Activated CD4-positive, alpha-beta T cell treated with anti-CD3 and anti-CD28 coated beads for 36 hours (primary cell): ENCODE data around the gene PDLIM5. TPM values are rescaled to one million over a fixed set of nuclear protein-coding genes. Genes with fewer than 3 reads are reported as not detected.

Experiments
- ATAC-seq: fragments of 200-7000 bp; cut with Tn5 transposase; one replicate; pipeline ENCODE4 v1.10.0; 2021; ENCODE audit warnings: mild to moderate bottlenecking, moderate library complexity
- CTCF ChIA-PET: fragments of 350-600 bp; sonication (Branson Sonifier 250); formaldehyde crosslinking; loops from one replicate; lab custom pipeline; 2021; ENCODE audit warnings: antibody characterized with exemption; lab: Charles Lee
- POLR2A ChIA-PET: fragments of 350-600 bp; sonication (Branson Sonifier 250); formaldehyde crosslinking; loops from one replicate; lab custom pipeline; 2021; ENCODE audit warnings: antibody characterized with exemption, inconsistent platforms; lab: Charles Lee
- DNase-seq: peaks from one replicate; pipeline ENCODE4 v3.0.0-alpha.2; 2020
- H3K27ac Mint-ChIP-seq: one replicate; pipeline ENCODE4 v1.8.0; 2021; ENCODE audit warnings: mixed read lengths
- H3K27me3 Mint-ChIP-seq: one replicate; pipeline ENCODE4 v1.8.0; 2021; ENCODE audit warnings: mixed read lengths
- H3K36me3 Mint-ChIP-seq: one replicate; pipeline ENCODE4 v1.8.0; 2021; ENCODE audit warnings: low read depth, mixed read lengths
- H3K4me1 Mint-ChIP-seq: one replicate; pipeline ENCODE4 v1.8.0; 2021; ENCODE audit warnings: mixed read lengths
- H3K4me3 Mint-ChIP-seq: one replicate; pipeline ENCODE4 v1.8.0; 2021; ENCODE audit warnings: mild to moderate bottlenecking, moderate library complexity, mixed read lengths
- H3K9me3 Mint-ChIP-seq: one replicate; pipeline ENCODE4 v1.8.0; 2021; ENCODE audit warnings: low read depth, mixed read lengths
- intact Hi-C, 2 experiments: fragments of 100-400 bp; cut with DNase I in 1 of 2; cut with micrococcal nuclease in 1 of 2; formaldehyde crosslinking; loops; one replicate each; pipeline versions ENCODE4 v1.14.2 to v1.15.1; 2022 to 2024; cut with DNase I, micrococcal nuclease
- total RNA-seq, 2 experiments: library from RNA; stranded (reverse); gene quantifications; one replicate each; pipeline ENCODE4 v1.2.3, GENCODE V29; 2021

The PDLIM5 gene
- total RNA-seq, 2 experiments from 2014 or later, result 25.9 to 34.3 TPM

DNA sequence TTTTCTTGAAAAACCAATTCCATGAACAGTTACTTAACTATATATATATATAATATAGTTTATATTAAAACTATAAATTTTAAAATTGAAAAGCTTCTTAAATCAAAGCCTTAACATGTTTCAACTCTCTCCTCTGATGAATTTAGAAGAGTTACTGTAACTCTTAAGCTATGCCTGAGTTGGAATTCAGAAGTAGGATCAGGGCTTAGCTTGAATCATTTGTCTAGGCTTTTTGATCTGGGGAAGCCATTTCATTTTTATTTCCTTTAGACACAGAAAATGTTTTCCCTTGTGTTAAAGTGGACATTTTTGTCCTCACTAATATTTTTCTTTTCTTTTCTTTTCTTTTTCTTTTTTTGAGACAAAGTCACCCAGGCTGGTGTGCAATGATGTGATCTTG is 40.4 kb upstream of the PDLIM5 start:
- Mint-ChIP-seq H3K27ac (no peak overlapping the region), H3K27me3 (peaks cover 6% of the 10 kb centered on the region), H3K4me1 (no peaks in the 10 kb centered on the region), H3K4me3 (no peak overlapping the region), H3K9me3 (no peaks in the 10 kb centered on the region), H3K36me3 (no peaks in the 10 kb centered on the region)
- ATAC-seq, result no peak
- ChIA-PET POLR2A (no interaction called here), CTCF (no interaction called here)
- intact Hi-C loops, result no loop called here
- no peak for DNase-seq

DNA sequence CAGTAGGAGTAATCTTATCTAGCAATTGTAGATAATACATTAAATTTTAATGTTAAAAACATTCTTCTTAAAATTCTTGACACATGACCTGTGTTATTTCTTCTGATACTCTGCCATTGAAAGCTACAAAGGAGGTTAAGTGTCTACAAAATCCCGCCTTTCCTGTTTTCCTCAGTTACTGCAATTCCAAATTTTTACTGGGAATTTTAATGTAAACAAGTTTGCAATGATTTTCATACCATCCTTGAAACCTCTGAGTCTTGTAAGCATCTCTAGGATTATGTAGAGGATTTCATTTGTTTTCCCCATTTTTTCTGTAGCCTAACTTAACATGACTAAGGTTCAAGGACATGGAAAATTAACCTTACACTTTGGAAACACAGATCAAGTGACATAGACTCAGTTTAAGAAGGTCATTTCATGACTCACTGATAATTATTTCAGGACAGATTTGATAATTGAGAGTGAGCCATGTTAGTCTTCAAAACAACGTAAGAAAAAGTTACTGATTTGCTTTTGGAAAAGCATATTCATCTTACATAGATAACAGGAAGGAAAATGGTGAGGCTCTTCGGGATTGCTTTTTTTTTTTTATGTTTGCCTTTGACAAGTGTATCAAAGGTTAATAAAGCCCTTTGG is 39.6 kb upstream of the PDLIM5 start:
- Mint-ChIP-seq H3K4me1 (no peaks in the 10 kb centered on the region), H3K27me3 (peaks cover 7% of the 10 kb centered on the region), H3K36me3 (no peaks in the 10 kb centered on the region), H3K9me3 (no peaks in the 10 kb centered on the region), H3K4me3 (no peak overlapping the region), H3K27ac (no peak overlapping the region)
- ATAC-seq, result no peak
- no peak for DNase-seq
- intact Hi-C loops, result no loop called here
- ChIA-PET CTCF (interaction anchor here (1.4 kb wide), 1 partner anchor 183 kb away, joined by 4 read pairs; no protein-coding TSS in a partner anchor), POLR2A (no interaction called here)

DNA sequence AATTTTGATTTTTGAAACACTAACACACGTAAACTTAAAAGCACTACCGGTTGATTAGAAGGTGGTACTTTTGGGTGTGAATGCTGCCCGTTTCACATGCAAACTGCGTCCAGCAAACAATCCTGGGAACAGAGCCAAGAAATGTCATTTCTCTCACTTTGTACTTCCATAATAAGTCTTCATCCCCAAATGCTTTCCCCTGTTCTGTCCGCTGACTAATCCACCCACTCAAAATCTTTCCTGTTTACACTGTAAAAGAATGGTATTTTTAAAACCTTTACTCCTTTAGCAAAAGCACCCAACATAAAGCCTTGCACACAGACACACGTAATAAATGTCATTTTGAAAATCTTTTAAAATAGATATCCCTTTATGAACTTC is 39.1 kb upstream of the PDLIM5 start:
- H3K27ac Mint-ChIP-seq, result no peak overlapping the region
- DNase-seq (no peak), ATAC-seq (no peak)
- ChIA-PET POLR2A (no interaction called here), CTCF (interaction anchor here (1.4 kb wide), 1 partner anchor 183 kb away, joined by 4 read pairs; no protein-coding TSS in a partner anchor)
- H3K4me3 Mint-ChIP-seq, result no peak overlapping the region
- intact Hi-C loops, result no loop called here
- H3K9me3 Mint-ChIP-seq, result no peaks in the 10 kb centered on the region
- no peaks in the 10 kb centered on the region for H3K4me1 Mint-ChIP-seq
- H3K36me3 Mint-ChIP-seq, result no peaks in the 10 kb centered on the region
- H3K27me3 Mint-ChIP-seq, result peaks cover 11% of the 10 kb centered on the region

DNA sequence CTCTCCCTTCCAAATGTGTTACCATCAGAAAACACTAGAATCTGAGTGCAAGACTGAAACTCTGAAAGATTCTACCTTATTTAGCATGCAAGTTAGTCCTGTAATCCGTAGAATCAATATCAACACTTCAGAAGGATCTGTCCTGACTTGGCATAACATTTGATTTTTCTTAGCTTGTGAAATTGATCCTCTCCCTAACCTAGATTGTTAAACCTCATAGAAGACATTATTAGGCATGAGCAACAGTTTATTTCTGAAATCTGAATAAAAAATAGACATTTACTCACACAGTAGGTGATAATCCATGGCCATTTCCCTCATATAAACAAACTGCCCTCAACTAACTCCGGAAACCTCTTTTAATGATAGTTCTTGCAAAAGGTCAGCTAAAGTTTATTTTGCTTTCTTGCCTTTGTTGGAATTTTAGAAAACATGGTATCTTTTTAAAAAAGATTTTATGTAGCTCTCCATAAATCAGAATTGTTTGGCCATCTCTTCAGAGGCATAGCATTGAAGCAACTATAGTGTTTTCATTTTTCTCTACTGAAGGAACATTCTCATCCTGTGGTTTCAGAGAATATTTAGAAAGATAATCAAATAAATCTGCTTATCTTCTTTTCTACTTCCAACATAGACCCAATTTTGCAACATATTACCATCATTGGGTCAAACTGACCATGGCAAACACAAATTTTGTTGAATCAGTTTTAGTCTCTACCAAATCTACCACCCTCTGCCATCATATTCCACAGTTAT is 38.5 kb upstream of the PDLIM5 start:
- no peaks in the 10 kb centered on the region for H3K4me1 Mint-ChIP-seq
- ATAC-seq, result no peak
- CTCF ChIA-PET, result interaction anchor here (1.0 to 1.4 kb wide), 2 partner anchors 174 to 182 kb away, joined by 3 to 4 read pairs; no protein-coding TSS in a partner anchor
- H3K27me3 Mint-ChIP-seq, result peaks cover 11% of the 10 kb centered on the region
- H3K27ac Mint-ChIP-seq, result no peak overlapping the region
- POLR2A ChIA-PET, result no interaction called here
- no peaks in the 10 kb centered on the region for H3K36me3 Mint-ChIP-seq
- intact Hi-C loops, result no loop called here
- H3K4me3 Mint-ChIP-seq, result no peak overlapping the region
- H3K9me3 Mint-ChIP-seq, result no peaks in the 10 kb centered on the region
- DNase-seq, result no peak

DNA sequence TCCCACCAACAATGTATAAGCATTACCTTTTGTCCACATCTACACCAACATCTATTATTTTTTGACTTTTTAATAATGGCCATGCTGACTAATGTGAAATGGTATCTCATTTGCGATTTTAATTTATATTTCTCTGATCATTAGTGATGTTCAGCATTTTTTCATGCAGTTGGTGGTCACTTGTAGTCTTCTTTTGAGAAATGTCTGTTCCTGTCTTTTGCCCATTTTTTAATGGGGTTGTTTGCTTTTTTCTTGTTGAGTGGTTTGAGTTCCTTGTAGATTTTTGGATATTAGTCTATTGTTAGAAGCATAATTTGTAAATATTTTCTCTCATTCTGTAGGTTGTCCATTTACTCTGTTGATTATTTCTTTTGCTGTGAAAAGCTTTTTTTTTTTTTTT is 36.8 kb upstream of the PDLIM5 start:
- ChIA-PET CTCF (interaction anchor here (0.7 to 1.2 kb wide), 3 partner anchors 8 to 40 kb away, joined by 3 to 4 read pairs (median 4); no protein-coding TSS in a partner anchor), POLR2A (no interaction called here)
- Mint-ChIP-seq H3K4me1 (no peaks in the 10 kb centered on the region), H3K36me3 (no peaks in the 10 kb centered on the region), H3K4me3 (no peak overlapping the region), H3K27me3 (peaks cover 11% of the 10 kb centered on the region), H3K27ac (no peak overlapping the region), H3K9me3 (no peaks in the 10 kb centered on the region)
- DNase-seq (no peak), ATAC-seq (no peak)
- intact Hi-C loops, result no loop called here

DNA sequence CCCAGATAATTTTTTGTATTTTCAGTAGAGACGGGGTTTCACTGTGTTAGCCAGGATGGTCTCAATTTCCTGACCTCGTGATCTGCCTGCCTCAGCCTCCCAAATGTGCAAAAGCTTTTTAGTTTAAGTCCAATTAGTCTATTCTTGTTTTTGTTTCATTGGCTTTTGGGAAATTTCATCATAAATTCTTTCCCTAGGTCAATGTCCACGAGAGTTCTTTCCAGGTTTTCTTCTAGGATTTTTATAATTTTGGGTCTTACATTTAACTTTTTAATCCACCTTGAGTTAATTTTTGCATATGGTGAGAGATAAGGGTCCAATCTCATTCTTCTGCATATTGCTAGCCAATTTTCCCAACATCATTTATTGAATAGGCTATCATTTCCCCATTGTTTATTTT is 36.3 kb upstream of the PDLIM5 start:
- no peaks in the 10 kb centered on the region for H3K4me1 Mint-ChIP-seq
- DNase-seq, result no peak
- H3K9me3 Mint-ChIP-seq, result no peaks in the 10 kb centered on the region
- ATAC-seq, result no peak
- H3K4me3 Mint-ChIP-seq, result no peak overlapping the region
- H3K36me3 Mint-ChIP-seq, result no peaks in the 10 kb centered on the region
- H3K27ac Mint-ChIP-seq, result no peak overlapping the region
- ChIA-PET POLR2A (no interaction called here), CTCF (interaction anchor here (1.2 kb wide), 1 partner anchor 8 kb away, joined by 4 read pairs; no protein-coding TSS in a partner anchor)
- intact Hi-C loops, result no loop called here
- H3K27me3 Mint-ChIP-seq, result peaks cover 11% of the 10 kb centered on the region

DNA sequence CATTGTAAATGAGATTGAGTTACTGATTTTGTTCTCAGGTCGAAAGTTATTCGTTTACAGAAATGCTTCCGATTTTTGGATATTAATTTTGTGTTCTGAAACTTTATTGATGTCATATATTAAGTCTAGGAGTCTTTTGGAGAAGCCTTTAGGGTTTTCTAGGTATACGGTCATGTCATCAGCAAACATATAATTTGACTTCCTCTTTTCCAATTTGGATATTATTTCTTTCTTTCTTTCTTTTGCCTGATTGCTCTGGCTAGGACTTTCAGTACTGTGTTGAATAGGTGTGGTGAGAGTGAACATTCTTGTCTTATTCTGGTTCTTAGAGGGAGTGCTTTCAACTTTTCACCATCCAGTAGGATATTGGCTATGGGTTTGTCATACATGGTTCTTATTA is 35.4 kb upstream of the PDLIM5 start:
- Mint-ChIP-seq H3K4me1 (no peaks in the 10 kb centered on the region), H3K4me3 (no peak overlapping the region), H3K27ac (no peak overlapping the region), H3K36me3 (no peaks in the 10 kb centered on the region), H3K9me3 (no peaks in the 10 kb centered on the region), H3K27me3 (peaks cover 11% of the 10 kb centered on the region)
- CTCF ChIA-PET, result no interaction called here
- POLR2A ChIA-PET, result no interaction called here
- DNase-seq (no peak), ATAC-seq (no peak)
- intact Hi-C loops, result no loop called here

DNA sequence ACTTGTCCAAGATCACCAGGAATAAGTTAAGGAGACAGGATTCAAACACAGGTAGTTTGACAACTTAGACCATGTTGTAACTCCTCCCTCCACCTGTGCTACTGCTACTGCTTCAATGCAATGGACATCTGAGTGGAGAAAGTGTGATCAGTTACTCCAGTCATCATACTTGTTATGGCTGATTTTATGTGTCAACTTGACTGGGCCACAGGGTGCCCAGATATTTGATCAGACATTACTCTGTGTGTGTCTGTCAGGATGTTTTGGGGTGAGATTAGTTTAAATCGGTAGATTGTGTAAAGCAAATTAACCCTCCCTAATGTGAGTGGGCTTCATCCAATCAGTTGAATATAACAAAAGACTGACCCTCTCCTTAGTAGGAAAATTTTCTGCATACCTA is 34.8 kb upstream of the PDLIM5 start:
- H3K4me3 Mint-ChIP-seq, result no peak overlapping the region
- intact Hi-C loops, result no loop called here
- peaks cover 11% of the 10 kb centered on the region for H3K27me3 Mint-ChIP-seq
- H3K4me1 Mint-ChIP-seq, result no peaks in the 10 kb centered on the region
- DNase-seq (no peak), ATAC-seq (no peak)
- H3K36me3 Mint-ChIP-seq, result no peaks in the 10 kb centered on the region
- no peaks in the 10 kb centered on the region for H3K9me3 Mint-ChIP-seq
- H3K27ac Mint-ChIP-seq, result no peak overlapping the region
- CTCF ChIA-PET, result no interaction called here
- POLR2A ChIA-PET, result no interaction called here

DNA sequence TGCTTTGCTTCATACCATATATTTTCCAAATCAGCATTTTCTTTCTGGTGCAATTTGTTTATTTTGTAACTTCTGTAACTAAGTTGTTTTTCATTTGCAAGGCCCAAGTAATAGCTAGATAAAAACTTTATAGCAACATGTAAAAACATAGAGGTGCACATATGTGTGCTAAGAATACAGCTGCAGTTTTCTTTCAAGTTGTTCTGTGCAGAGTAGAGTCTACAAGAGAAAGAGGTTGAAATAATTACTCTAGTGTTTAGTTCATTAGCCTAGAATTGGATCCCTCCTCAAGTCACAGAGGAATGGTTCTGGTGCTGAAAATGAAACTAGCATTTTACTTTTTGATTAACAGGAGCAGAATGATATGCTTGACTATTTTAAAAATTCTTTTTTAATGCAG is 32.2 kb upstream of the PDLIM5 start:
- ATAC-seq, result no peak
- peaks cover 19% of the 10 kb centered on the region for H3K27me3 Mint-ChIP-seq
- H3K4me3 Mint-ChIP-seq, result no peak overlapping the region
- no peak for DNase-seq
- no peaks in the 10 kb centered on the region for H3K4me1 Mint-ChIP-seq
- peaks cover 5% of the 10 kb centered on the region for H3K9me3 Mint-ChIP-seq
- intact Hi-C loops, result no loop called here
- ChIA-PET POLR2A (no interaction called here), CTCF (no interaction called here)
- no peaks in the 10 kb centered on the region for H3K36me3 Mint-ChIP-seq
- no peak overlapping the region for H3K27ac Mint-ChIP-seq

DNA sequence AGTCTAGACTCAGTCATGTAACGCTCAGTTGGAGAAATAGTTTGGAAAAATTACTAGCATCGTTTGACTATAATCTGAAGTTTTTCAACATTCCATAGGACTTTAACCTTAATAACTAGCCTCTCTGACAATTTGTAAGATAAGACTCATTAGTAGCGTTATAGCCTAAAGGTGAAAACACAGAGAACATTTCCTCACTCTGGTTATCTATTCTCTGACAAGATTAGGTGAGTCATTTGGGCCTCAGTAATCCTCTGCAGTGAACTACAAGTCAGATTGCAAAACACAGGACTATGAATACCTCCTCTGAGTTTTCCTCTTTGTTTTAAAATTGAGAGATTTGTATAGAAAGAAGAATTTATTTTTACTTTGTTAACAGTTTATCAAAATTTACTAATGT is 31.8 kb upstream of the PDLIM5 start:
- intact Hi-C loops, result no loop called here
- H3K9me3 Mint-ChIP-seq, result peaks cover 7% of the 10 kb centered on the region
- no peak overlapping the region for H3K27ac Mint-ChIP-seq
- POLR2A ChIA-PET, result no interaction called here
- no peak for DNase-seq
- no peaks in the 10 kb centered on the region for H3K4me1 Mint-ChIP-seq
- peaks cover 19% of the 10 kb centered on the region for H3K27me3 Mint-ChIP-seq
- no peaks in the 10 kb centered on the region for H3K36me3 Mint-ChIP-seq
- ATAC-seq, result no peak
- H3K4me3 Mint-ChIP-seq, result no peak overlapping the region
- CTCF ChIA-PET, result no interaction called here

DNA sequence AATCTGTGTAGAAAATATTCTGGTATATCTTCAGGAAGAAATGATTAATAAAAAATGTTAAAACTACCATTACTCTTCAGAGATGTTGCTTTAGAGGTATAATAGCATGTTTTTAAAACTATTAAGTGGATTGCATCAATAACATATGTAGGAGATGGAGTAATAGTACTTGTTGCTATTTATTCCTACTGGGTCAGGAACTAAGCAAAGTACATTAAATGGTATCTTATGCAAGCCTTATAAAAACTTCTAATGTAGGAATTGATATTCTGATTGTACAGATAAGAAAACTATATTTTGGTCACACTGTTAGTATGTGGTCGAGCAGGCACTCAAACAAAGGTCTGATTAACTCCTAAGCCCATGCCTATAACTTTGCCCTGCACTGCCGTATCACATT is 31.4 kb upstream of the PDLIM5 start:
- no peak overlapping the region for H3K27ac Mint-ChIP-seq

DNA sequence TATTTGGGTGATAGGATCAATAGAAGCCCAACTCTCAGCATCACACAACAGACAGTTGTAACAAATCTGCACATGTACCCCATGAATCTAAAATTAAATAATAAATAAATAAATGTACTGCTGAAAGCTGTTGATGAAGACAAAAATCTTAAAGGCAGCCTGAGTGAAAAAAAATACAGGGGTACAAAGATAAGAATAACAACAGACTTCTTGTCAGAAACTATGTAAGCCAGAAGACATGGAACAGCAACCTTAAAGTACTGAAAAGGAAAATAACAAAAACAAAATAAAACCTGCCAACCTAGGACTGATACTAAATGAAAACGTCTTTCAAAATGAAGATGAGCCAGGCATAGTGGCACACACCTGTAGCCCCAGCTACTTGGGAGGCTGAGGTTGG is 25.0 kb upstream of the PDLIM5 start:
- DNase-seq (no peak), ATAC-seq (no peak)
- Mint-ChIP-seq H3K4me3 (no peak overlapping the region), H3K9me3 (peaks cover 15% of the 10 kb centered on the region), H3K4me1 (no peaks in the 10 kb centered on the region), H3K36me3 (peaks cover 4% of the 10 kb centered on the region), H3K27me3 (peaks cover 11% of the 10 kb centered on the region), H3K27ac (no peak overlapping the region)
- ChIA-PET POLR2A (no interaction called here), CTCF (no interaction called here)
- intact Hi-C loops, result no loop called here

More for the DNA sequence above, 31.4 kb upstream of the PDLIM5 start:
- no peak overlapping the region for H3K4me3 Mint-ChIP-seq
- H3K4me1 Mint-ChIP-seq, result no peaks in the 10 kb centered on the region
- DNase-seq (no peak), ATAC-seq (no peak)
- H3K9me3 Mint-ChIP-seq, result peaks cover 8% of the 10 kb centered on the region
- ChIA-PET POLR2A (no interaction called here), CTCF (no interaction called here)
- intact Hi-C loops, result no loop called here
- peaks cover under 1% of the 10 kb centered on the region for H3K36me3 Mint-ChIP-seq
- H3K27me3 Mint-ChIP-seq, result peaks cover 19% of the 10 kb centered on the region
